ENCODE results near the gene DNAJC1.

The DNAJC1 gene

GRCh38 chr10:21769041-21769440 lies 234.5 kb downstream of the DNAJC1 start:
- TF ChIP-seq, protein P1, sequence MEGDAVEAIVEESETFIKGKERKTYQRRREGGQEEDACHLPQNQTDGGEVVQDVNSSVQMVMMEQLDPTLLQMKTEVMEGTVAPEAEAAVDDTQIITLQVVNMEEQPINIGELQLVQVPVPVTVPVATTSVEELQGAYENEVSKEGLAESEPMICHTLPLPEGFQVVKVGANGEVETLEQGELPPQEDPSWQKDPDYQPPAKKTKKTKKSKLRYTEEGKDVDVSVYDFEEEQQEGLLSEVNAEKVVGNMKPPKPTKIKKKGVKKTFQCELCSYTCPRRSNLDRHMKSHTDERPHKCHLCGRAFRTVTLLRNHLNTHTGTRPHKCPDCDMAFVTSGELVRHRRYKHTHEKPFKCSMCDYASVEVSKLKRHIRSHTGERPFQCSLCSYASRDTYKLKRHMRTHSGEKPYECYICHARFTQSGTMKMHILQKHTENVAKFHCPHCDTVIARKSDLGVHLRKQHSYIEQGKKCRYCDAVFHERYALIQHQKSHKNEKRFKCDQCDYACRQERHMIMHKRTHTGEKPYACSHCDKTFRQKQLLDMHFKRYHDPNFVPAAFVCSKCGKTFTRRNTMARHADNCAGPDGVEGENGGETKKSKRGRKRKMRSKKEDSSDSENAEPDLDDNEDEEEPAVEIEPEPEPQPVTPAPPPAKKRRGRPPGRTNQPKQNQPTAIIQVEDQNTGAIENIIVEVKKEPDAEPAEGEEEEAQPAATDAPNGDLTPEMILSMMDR (IDR thresholded peaks at IDR 0.05; ENCODE audit: control insufficient read depth, insufficient read depth, low read depth, low read length, missing control alignments), result no peak
- H3K4me3 ChIP-seq (ENCODE audit: control insufficient read depth, low read depth, low read length), result no peak overlapping the region
- DNase-seq (ENCODE audit: low read depth), result no peak

- no peak for DNase-seq (ENCODE audit: low read depth)
- no peak overlapping the region for H3K4me3 ChIP-seq (ENCODE audit: control insufficient read depth, low read depth, low read length)
- TF ChIP-seq, protein P1 (IDR thresholded peaks at IDR 0.05; ENCODE audit: control insufficient read depth, insufficient read depth, low read depth, low read length, missing control alignments), result no peak
These were observed 238.9 kb downstream of the DNAJC1 start for GRCh38 chr10:21764466-21765189.

DNA sequence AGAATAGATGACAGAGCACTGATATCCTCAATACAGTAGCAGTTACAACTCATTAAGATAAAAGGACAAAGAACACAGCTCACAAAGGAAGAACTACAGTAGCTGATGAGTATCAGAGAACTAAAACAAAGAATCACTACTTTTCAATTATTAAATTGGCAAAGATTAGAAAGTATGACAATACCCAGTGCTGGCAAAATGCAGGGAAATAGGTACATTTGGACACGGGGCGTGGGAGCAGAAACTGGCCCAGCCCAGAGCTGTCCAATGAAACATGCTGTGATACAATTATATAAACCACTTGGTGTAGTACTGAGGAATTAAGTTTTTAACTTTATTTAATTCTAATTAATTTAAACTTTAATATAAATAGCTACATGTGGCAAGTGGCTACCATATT lies 243.2 kb downstream of the DNAJC1 start:
- DNase-seq (ENCODE audit: low read depth), result no peak
- H3K4me3 ChIP-seq (ENCODE audit: control insufficient read depth, low read depth, low read length), result no peak overlapping the region
- TF ChIP-seq, protein P1 (IDR thresholded peaks at IDR 0.05; ENCODE audit: control insufficient read depth, insufficient read depth, low read depth, low read length, missing control alignments), result no peak

DNA sequence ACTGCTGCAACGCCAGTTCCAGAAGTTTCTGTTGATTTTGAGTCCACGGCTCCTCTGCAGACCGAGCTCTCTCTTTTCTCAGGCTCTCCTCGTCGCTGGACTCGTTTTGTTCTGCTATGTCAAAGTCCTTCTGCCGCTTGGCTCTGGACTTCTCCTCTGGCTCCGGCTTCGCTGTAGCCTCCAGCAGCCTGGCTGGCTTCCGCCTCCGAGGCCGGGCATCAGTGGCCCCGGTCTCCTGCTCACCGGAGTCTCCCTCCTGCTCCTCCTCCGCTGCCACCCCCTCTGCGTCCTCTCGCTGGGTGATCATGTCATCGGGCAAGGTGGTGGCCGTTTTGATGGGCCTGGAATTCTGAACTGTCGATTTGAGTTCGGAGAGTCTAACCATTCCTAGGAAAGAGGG lies 244.3 kb downstream of the DNAJC1 start:
- TF ChIP-seq, protein P1 (IDR thresholded peaks at IDR 0.05; ENCODE audit: control insufficient read depth, insufficient read depth, low read depth, low read length, missing control alignments), result no peak
- no peak for DNase-seq (ENCODE audit: low read depth)
- no peak overlapping the region for H3K4me3 ChIP-seq (ENCODE audit: control insufficient read depth, low read depth, low read length)

DNA sequence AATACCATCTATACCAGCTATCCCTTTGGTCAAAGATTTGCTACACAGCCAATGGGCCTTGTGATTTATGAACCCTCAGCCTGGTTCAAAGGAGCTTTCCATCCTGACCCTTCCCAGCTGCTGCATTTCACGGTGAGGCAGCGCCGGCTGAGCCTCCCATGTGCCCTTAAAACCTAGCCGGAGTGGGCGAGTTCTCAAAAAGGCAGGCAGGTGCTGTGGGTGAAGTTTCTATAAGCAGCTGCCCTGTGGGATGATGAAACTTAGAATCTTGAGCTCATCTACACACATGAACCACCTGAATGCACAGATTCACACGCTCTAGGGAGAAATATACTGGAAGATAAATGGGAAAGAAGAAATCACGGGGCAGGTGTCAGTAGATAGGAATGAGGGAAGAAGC lies 244.8 kb downstream of the DNAJC1 start:
- no peak for DNase-seq (ENCODE audit: low read depth)
- TF ChIP-seq, protein P1 (IDR thresholded peaks at IDR 0.05; ENCODE audit: control insufficient read depth, insufficient read depth, low read depth, low read length, missing control alignments), result no peak
- no peak overlapping the region for H3K4me3 ChIP-seq (ENCODE audit: control insufficient read depth, low read depth, low read length)

DNA sequence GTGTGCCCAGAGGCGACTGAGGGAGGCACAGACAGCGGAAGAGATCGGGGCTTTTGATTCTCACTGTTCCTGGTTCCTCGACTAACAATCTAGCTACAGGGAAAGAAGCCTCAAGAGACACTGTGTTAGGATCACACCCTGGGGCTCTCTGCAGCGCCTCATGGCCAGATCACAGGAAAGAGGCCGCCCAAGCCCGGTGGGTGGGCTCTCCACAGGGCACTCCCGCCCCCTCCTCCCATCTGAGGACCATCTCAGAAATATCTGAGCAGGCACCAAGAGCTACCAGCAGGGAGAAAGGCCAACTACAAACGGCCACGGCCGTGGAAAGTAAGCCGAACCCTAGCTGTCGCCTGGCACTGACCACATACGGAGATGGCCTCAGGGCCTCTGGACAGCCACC lies 245.3 kb downstream of the DNAJC1 start:
- TF ChIP-seq, protein P1 (IDR thresholded peaks at IDR 0.05; ENCODE audit: control insufficient read depth, insufficient read depth, low read depth, low read length, missing control alignments), result no peak
- no peak for DNase-seq (ENCODE audit: low read depth)
- H3K4me3 ChIP-seq (ENCODE audit: control insufficient read depth, low read depth, low read length), result no peak overlapping the region

All from AG09309 (cell line).